ENCODE measurements around the gene ZNF280C. TPM values are rescaled to one million over a fixed set of nuclear protein-coding genes. Genes with fewer than 3 reads are reported as not detected.

ZNF280C gene
- total RNA-seq, 1 experiment from 2014 or later = 7.8 TPM

DNA sequence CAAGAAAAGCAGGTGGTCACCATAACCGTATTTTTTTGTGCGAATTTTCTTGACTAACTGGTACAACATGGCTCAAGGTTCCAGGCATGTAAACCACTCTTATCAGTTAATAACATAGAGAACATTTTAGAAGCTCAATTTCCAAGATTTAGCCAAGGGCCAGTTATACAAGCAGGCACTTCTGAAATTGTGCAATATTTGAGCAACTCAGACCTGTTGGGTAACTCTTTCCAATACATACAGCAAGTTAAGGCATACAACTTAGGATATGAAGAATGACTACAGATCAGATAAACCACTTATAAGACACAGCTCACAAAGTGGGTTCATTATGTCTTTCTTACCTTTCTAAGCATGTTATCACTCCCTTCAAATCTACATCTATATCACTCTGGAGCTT is 43.9 kb downstream of the ZNF280C start:
- no TSS peak for BruUV-seq (replicated peaks)
- no peak overlapping the region for H3K4me2 ChIP-seq
- H3K4me3 ChIP-seq = no peak overlapping the region
- no peaks in the 10 kb centered on the region for H3K9me3 ChIP-seq (ENCODE audit: insufficient read depth, low read depth)
- no peaks in the 10 kb centered on the region for H4K20me1 ChIP-seq (ENCODE audit: insufficient read depth)
- H3K4me1 ChIP-seq (replicated peaks; ENCODE audit: insufficient read depth) = no peaks in the 10 kb centered on the region
- POLR2A ChIA-PET (ENCODE audit: unreplicated experiment) = interaction anchor here (0.7 kb wide), 1 partner anchor 26 kb away, joined by 3 read pairs; no protein-coding TSS in a partner anchor
- no peak for TF ChIP-seq EZH2 (IDR thresholded peaks at IDR 0.05; ENCODE audit: low read depth)
- TF ChIP-seq, protein P1, sequence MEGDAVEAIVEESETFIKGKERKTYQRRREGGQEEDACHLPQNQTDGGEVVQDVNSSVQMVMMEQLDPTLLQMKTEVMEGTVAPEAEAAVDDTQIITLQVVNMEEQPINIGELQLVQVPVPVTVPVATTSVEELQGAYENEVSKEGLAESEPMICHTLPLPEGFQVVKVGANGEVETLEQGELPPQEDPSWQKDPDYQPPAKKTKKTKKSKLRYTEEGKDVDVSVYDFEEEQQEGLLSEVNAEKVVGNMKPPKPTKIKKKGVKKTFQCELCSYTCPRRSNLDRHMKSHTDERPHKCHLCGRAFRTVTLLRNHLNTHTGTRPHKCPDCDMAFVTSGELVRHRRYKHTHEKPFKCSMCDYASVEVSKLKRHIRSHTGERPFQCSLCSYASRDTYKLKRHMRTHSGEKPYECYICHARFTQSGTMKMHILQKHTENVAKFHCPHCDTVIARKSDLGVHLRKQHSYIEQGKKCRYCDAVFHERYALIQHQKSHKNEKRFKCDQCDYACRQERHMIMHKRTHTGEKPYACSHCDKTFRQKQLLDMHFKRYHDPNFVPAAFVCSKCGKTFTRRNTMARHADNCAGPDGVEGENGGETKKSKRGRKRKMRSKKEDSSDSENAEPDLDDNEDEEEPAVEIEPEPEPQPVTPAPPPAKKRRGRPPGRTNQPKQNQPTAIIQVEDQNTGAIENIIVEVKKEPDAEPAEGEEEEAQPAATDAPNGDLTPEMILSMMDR (conservative IDR thresholded peaks at IDR 0.05) = no peak
- H2AFZ ChIP-seq = no peak overlapping the region
- H3K79me2 ChIP-seq (ENCODE audit: low read depth) = no peaks in the 10 kb centered on the region
- H3K27ac ChIP-seq = no peak overlapping the region
- no peaks in the 10 kb centered on the region for H3K27me3 ChIP-seq (ENCODE audit: insufficient read depth, low read depth)
- H3F3A ChIP-seq (ENCODE audit: insufficient read depth, low read depth) = no peaks in the 10 kb centered on the region
- H3K9me2 ChIP-seq (ENCODE audit: insufficient read depth) = no peaks in the 10 kb centered on the region
- CTCF ChIA-PET = interaction anchor here (0.6 kb wide), 1 partner anchor 32 kb away, joined by 9 read pairs; no protein-coding TSS in a partner anchor
- H3K36me3 ChIP-seq (ENCODE audit: low read depth) = peaks cover 20% of the 10 kb centered on the region; the same call in 1 of the 2 replicates
- intact Hi-C loops (cut with micrococcal nuclease; ENCODE audit: unreplicated experiment) = no loop called here
- DNase-seq = no peak

DNA sequence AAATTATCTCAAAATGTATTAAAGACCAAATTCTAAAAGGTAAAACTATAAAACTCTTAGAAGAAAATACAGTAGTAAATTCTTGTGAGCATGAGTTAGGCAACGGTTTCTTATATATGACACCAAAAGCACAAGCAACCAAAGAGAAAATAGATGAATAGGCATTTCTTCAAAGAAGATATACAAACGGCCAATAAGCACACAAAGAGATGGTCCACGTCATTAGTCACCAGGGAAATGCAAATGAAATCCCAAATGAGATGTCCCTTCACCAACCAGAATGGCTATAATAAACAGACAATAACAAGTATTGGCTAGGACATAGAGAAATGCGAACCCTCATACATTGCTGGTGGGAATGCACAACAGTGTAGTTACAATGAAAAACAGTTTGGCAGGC is 52.4 kb downstream of the ZNF280C start:
- no peaks in the 10 kb centered on the region for H3K79me2 ChIP-seq (ENCODE audit: low read depth)
- DNase-seq = no peak
- no TSS peak for BruUV-seq (replicated peaks)

DNA sequence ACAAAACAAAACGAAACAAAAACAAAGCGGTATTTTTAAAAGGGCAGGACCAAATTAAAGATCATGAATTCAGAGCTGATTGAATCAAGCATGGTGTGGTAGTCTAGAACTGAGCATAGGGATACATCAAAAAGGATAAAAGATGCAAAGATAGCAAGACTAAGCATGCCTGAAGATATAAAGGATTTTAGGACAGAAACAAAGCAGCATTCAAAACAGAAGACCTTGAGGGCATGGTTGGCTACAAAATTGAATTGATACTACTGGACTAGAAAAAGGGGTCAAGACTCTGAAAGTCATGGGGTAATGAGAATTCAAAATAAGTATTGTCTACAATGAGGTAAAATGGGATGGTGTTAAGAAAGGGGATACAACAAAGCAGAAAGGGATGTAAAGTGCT is 55.3 kb downstream of the ZNF280C start:
- ChIA-PET POLR2A (ENCODE audit: unreplicated experiment) (no interaction called here), CTCF (no interaction called here)
- no peaks in the 10 kb centered on the region for H3K4me1 ChIP-seq (replicated peaks; ENCODE audit: insufficient read depth)
- no peaks in the 10 kb centered on the region for H3K9me3 ChIP-seq (ENCODE audit: insufficient read depth, low read depth)
- TF ChIP-seq, protein P1 (conservative IDR thresholded peaks at IDR 0.05) = no peak
- no peak for TF ChIP-seq EZH2 (IDR thresholded peaks at IDR 0.05; ENCODE audit: low read depth)
- intact Hi-C loops (cut with micrococcal nuclease; ENCODE audit: unreplicated experiment) = no loop called here
- no peak for DNase-seq
- no peak overlapping the region for H3K4me3 ChIP-seq
- BruUV-seq (replicated peaks) = no TSS peak
- H3K4me2 ChIP-seq = no peak overlapping the region
- H4K20me1 ChIP-seq (ENCODE audit: insufficient read depth) = no peaks in the 10 kb centered on the region
- peaks cover 25% of the 10 kb centered on the region; the same call in 1 of the 2 replicates for H3K36me3 ChIP-seq (ENCODE audit: low read depth)
- no peak overlapping the region for H3K27ac ChIP-seq
- H2AFZ ChIP-seq = no peak overlapping the region
- H3K27me3 ChIP-seq (ENCODE audit: insufficient read depth, low read depth) = no peaks in the 10 kb centered on the region
- no peaks in the 10 kb centered on the region for H3F3A ChIP-seq (ENCODE audit: insufficient read depth, low read depth)
- H3K9me2 ChIP-seq (ENCODE audit: insufficient read depth) = no peaks in the 10 kb centered on the region
- no peaks in the 10 kb centered on the region for H3K79me2 ChIP-seq (ENCODE audit: low read depth)

More for the DNA sequence above, 52.4 kb downstream of the ZNF280C start:
- no peak overlapping the region for H2AFZ ChIP-seq
- no peak overlapping the region for H3K4me2 ChIP-seq
- CTCF ChIA-PET = no interaction called here
- H3K4me1 ChIP-seq (replicated peaks; ENCODE audit: insufficient read depth) = no peaks in the 10 kb centered on the region
- peaks cover 19% of the 10 kb centered on the region; the same call in 1 of the 2 replicates for H3K36me3 ChIP-seq (ENCODE audit: low read depth)
- H3K4me3 ChIP-seq = no peak overlapping the region
- TF ChIP-seq, protein P1 (conservative IDR thresholded peaks at IDR 0.05) = no peak
- TF ChIP-seq EZH2 (IDR thresholded peaks at IDR 0.05; ENCODE audit: low read depth) = no peak
- H3K27ac ChIP-seq = no peak overlapping the region
- POLR2A ChIA-PET (ENCODE audit: unreplicated experiment) = no interaction called here
- H4K20me1 ChIP-seq (ENCODE audit: insufficient read depth) = no peaks in the 10 kb centered on the region; the same call in 1 of the 2 replicates
- intact Hi-C loops (cut with micrococcal nuclease; ENCODE audit: unreplicated experiment) = no loop called here
- H3K9me2 ChIP-seq (ENCODE audit: insufficient read depth) = no peaks in the 10 kb centered on the region
- H3K27me3 ChIP-seq (ENCODE audit: insufficient read depth, low read depth) = no peaks in the 10 kb centered on the region
- H3K9me3 ChIP-seq (ENCODE audit: insufficient read depth, low read depth) = no peaks in the 10 kb centered on the region
- no peaks in the 10 kb centered on the region for H3F3A ChIP-seq (ENCODE audit: insufficient read depth, low read depth)

Measured in PC-9 (cell line).